NCI-H2227 (cell line): ENCODE data around the gene C2CD4A.

Experiments
- DNase-seq: peaks from one replicate; lab custom pipeline; 2025; ENCODE audit not compliant: unreplicated experiment; lab: John Stamatoyannopoulos, UW

C2CD4A gene

DNA sequence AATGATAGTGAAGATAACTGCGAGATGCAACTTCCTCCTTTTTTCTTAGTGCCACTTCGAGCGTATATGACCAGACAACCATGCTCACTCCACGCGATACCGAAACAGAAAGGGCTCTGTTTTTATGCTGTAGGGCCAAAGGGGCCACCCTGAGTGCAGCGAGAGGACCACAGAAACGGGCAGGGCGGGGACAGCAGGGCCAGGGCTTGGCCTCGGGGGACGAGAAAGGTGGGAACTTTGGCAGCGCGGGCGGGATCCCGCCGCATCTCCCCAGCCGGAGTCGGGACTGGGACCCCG lies 7.0 kb upstream of the C2CD4A start:
- peak; percentile 53 for DNase-seq

DNA sequence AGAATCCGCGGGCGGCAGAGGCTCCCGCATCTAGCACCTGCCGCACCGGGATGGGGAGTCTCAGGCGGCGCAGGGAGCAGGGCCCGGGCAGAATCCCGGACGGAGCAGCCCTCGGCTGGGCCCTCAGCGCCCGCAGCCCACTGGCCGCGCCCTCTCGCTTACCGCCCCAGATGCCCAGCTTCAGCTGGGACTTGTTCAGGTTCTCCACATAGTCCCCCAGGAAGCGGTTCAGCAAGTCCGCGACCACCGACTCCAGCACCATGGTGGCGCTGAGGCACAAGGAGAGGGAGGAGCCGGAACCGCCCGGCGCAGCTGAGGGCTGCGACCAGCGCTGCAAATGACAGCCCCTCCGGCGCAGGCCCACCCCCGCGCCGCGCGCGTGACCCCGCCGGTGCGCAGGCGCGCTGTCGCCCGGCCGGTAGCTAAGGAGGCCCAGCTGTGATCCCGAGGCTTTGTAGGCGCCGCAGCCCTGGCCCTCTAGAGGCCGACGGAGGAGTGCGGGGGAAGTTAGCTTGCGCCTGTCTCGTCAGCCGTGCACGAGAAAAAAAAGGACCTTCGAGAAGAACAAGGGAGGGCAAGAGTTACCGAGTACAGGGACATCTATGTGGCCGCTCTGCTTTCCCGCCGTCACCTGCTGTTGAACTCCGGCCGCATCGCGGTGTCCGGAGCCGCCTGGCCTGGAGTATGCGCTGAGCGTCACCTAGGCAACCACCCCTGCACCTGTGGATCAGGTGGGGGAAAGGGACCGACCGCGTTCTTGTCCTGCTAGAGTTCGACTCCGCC lies 6.5 kb upstream of the C2CD4A start, which contains the start of gene VPS13C:
Gene VPS13C, minus strand, starts transcription at position 335 of the 783 bp plus-strand sequence. Its CDS starts 73 bp downstream, at position 262.
- DNase-seq, result peak; percentile 93

DNA sequence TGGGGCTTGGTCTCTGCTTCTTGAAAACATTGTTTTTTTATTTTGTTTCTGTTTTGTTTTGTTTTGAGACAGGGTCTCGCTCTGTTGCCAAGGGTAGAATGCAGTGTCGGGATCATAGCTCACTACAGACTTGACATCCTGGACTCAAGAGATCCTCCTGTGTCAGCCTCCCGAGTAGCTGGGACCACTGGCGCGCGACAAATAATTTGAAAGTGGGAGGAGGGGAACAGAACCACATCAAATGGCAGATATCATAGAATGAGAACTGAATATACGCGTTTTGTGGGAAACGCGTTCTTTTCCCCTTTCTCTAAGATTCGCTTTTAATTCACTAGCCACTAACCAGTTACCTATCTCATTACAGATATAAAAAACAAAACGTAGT lies 5.9 kb upstream of the C2CD4A start:
- peak; percentile 41 for DNase-seq

DNA sequence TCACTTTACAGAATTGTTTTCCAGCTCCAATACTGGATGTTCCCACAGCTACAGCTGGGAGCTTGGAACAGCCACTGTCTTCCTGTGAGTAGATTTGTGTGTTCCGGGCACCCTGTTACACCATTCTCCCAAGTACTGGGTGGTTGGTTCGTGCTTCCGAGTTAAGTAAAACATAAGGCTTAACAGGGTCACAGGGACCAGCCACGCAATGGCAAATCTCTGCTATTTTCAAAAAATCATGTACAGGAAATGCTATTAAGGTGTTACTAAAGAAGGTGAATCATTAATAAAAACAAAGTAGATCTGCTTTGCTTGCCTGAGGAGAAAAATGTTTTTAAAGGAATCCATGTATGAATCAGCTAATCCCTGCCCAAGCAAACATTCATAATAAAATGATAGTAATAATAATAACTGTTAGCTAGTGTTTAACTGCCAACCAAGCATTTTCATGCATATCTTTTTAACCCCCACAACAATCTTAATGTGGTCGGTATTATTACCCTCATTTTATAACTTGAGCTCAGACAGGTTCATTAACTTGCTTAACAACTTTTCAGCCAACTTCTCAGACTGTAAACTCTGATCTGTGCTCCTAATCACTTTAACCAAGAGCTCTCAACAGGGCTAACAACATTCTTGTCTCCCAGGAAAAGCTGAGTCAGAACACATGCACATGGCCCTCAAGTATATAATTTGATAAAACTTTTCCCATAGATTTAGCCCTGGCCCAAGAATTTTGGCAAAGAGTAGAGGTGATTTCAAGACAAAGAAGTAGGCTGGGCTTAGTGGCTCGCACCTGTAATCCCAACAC lies 2.7 kb upstream of the C2CD4A start:
- no peak for DNase-seq

DNA sequence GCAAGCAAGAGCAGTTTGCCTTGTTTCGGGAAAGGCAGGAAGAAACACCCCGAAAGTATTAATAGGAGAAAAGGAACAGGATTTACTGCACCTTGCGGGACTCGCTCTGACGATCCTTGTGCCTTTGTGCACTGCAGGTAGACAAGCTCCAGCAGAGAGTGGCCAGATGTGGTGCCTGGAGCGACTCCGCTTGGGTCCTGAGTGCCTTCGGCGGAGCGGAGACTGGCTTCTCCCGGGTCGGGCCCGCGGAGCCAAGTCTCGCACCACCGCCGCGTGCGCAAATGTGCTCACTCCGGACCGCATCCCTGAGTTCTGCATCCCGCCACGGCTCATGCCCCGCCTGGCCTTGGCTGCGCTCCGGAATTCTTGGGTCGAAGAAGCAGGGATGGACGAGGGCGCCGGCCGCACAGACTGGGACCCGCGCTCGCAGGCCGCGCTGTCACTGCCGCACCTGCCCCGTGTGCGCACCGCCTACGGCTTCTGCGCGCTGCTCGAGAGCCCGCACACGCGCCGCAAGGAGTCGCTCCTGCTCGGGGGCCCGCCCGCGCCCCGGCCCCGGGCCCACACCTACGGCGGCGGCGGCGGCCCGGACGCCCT lies 769 bp downstream of the C2CD4A start:
- peak; percentile 59 for DNase-seq

DNA sequence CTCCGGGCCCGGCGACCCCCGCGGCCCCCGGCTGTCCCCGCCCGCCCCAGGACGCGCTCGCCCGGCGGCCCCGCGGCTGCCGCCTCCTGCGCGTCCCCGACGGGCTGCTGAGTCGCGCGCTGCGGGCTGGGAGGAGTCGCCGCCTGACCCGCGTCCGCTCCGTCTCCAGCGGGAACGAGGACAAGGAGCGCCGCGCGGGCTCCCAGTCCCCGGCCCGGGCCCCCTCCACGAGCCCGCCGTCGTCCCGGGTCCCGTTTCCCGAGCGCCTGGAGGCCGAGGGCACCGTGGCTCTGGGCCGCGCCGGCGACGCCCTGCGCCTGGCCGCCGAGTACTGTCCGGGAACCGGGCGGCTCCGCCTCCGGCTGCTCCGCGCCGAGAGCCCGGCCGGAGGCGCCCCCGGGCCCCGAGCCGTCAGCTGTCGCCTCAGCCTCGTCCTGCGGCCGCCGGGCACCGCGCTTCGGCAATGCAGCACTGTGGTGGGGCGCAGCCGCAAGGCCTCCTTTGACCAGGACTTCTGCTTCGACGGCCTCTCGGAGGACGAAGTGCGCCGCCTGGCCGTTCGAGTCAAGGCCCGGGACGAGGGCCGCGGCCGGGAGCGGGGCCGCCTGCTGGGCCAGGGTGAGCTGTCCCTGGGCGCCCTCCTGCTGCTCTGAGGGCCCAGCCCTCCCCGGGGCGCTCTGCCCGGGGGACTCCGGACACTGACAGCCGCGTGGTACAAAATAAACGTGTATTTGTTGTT lies 1.5 kb downstream of the C2CD4A start:
- DNase-seq, result peak; percentile 59

DNA sequence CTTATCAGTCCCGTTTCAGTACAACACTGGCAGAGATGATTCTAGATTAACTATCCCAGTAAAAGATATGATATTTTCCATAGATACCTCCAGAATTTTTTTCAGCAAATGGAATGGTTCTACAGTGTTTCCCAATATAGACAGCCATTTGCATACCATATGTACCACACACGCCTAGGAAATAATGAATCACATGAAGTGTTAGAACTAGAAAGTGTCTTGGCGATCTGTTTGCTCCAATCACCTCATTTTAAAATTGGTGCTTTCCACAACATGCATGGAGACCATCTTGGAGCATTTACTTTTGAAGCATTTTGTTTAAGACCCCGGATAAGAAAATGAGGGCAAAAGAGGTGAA lies 2.0 kb downstream of the C2CD4A start:
- no peak for DNase-seq

DNA sequence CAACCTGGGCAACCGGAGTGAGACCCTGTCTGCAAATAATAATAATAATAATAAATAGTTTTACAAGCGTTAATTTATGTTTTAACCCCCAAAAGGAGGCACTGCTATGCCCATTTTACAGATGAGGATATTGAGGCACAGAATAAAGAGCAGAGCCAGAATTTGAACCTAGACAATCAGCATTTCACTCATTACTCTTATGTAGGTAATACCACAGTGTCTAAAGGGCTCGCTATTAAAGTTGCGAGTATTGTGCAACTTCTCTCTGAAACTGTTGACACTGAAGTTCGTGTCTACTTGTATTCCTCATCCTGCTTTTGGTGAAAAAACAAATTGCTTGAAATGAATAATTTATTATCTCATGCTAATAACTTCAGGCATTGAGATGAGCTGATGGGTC lies 2.8 kb downstream of the C2CD4A start:
- DNase-seq, result no peak

DNA sequence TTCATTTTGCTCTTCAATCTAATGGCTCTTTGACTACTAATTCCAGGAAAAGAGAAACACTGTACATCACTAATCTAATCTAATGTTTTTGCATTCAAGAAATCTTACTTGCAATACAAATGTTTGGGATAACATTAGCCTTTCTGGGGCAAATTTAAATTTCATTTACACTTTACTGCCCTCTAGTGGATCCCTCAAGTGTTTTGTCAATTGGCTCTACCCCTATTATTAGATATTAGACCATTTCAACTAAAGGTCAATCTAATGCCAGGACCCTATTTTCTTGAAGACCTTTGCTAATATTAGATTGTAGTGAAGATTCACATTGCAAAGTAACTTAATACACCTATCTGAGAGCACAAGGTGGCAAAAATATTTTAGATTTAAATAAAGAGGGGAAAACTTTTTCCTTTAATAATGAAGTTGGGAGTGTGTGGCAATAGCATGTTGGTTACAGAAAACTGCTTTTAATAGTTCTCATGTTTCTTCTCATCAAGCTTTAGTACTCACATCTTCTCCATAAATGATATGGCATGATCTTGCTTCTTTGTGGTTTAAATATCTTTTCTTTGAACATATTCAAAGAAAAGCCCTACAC lies 5.0 kb downstream of the C2CD4A start:
- peak; percentile 30 for DNase-seq

DNA sequence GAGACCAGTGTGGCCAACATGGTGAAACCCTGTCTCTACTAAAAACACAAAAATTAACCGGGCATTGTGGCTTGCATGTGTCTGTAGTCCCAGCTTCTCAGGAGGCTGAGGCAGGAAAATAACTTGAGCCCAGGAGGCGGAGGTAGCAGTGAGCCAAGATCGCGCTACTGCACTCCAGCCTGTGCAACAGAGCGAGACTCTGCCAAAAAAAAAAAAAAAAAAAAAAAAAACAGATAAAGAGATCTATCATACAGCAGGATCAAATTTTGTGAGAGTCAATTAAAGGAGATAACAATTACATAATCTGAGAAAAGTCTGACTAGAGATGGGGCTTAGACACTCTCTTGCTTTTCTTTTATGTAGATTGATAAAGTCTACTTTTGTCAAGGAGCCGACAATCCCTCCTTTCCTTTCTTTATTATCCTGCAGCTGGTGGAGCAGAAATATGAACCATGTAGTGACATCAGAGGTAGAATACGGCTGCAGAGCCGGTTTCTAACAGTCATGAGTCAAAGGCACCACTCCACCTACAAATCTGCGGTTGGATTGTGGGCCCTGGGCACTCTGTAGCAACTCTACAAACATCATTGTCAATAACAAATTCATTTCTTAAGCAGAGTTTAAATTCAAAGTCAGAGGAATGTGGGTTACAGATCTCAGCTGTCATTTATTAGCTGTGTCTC lies 9.0 kb downstream of the C2CD4A start:
- DNase-seq, result no peak

DNA sequence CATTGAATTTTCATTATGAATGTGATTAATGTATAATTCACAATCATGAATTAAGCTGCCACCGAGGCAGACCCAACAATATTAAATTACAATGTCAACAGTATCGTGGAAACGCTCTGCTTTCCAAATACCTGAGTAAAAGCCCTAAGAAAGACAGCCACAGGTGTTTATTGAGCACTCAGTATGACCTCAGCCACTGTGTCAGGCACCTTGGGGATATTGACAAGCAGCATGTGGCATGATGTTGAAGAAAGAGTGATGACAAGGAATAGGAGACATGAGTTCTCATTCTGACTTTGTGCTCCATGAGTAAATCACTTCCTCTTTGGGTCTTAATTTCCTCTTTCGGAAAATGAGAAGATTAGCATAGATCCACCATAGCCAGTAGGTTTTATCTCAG lies 12.8 kb downstream of the C2CD4A start:
- no peak for DNase-seq

DNA sequence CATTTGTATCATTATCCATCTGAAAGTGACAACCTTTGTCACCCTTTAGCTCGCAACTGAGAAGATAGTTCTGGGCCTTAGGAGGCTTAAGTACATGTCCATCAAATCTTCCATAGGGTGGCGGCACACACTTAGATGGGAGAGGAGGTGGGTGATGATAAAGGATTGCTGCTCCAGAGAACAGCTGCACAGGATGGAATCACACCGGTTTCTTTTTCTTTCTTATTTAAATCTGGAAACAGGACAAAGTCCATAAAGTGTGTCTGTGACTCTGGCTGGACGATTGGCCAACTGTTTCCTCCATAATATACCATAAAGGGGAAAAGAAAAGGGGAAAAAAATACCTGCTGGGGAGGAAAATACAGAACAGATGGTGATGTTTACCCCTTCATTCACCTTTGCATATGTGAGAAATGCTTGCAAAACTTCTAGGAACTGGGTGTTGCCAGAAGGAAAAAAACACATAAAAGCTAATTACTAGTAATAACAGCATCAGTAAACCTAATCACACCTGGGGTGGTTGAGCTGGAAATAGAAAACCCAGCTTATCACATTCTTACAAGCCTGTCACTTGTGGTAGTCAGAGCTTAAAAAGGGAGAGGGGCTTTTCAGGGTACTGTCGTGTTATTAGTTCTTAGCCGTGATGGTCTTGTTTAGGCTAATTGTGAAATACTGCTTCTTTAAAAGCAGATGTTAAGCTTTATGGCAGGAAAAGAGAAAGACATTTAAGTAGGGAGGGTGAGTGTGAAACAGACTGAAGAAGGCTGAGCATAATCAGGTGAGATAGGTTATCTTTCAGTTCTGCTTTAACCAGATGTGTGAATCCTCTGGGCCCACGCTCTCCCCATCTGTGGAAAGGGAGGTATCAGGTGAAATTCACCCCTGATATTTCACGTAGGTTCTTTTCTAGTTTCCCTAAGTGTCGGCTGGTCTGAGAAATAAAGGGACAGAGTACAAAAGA lies 16.7 kb downstream of the C2CD4A start:
- DNase-seq, result no peak

DNA sequence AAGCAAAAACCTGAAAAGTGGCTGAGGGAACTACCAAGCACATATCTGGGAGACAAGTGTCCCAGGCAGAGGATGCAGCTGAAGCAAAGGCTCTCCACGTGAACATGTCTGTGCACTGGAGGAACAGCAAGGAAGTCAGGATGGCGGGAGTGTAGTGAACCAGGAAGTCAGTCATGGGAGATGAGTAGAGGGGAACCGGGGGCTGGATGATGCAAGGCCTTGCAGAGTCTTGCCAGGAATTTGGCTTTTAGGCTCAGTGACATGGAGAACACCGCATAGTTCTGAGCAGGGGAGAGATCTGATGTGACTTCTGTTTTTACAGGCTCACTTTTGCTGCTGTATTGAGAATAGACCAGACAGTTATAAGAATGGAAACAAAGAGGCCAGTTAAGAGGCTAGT lies 19.0 kb downstream of the C2CD4A start:
- no peak for DNase-seq

DNA sequence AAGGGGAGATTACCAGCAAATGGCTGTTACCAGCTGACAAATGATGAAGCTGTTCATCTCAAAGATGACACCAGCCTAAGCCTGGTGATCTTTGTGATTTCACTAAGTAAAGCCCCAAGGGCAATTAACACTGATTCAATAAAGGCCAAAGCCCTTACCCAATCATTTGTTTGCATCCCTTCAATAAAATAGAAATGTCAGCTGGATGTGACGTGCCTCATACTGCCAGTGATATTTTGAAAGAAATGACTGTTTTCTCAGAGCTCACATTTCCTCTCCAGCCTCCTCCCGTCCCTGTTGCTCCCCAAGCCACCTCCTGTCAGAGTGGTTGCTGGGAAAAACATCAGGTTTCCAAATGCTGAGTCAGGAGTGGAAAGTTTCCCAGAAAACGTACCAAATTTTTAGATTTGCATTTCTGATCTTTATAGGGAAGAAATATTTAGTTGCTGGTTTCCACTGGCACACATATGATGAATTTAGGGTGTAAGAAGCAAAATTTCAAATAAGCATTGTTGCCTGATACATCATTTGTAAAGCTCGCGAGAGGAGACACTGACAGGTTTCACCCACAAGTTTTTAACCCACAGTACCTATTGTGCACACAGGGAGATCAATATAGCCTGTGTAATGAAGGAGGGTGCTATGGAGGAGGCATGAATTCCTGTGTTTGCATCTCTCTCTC lies 21.0 kb downstream of the C2CD4A start:
- DNase-seq, result peak; percentile 3

DNA sequence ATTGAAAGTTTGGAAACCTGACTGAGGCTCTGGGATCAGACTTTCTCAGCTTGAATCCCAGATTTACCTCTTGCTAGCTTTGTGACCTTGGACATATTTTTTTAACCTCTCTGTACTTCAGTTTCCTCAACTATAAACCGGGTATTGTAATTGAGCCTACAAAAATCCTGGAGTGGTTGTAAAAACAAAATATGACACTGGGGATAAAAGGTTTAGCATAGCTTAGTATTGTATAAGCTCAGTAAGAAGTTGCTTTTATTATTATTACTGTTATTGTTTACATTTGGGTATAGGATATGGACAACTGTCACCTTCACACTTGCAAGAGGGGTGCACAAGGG lies 21.5 kb downstream of the C2CD4A start:
- no peak for DNase-seq

DNA sequence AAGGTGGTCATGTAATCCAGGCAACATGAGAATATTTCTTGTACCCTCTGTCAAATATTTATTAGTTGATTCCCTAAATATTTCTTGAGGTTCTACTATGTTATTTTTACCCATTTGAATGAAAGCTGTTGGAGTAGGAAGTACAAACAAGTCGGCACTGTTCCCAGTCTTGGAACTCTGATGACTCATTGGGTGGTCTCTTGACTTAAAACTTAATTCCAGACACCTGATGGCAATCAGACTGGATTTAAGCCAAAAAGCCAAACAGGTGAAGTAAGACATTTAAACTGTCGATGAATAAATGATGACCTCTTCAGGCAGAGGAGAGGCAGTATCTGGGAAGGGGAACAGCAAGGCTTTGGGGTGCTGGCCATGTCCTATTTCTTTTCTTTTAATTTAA lies 22.8 kb downstream of the C2CD4A start:
- DNase-seq, result no peak

DNA sequence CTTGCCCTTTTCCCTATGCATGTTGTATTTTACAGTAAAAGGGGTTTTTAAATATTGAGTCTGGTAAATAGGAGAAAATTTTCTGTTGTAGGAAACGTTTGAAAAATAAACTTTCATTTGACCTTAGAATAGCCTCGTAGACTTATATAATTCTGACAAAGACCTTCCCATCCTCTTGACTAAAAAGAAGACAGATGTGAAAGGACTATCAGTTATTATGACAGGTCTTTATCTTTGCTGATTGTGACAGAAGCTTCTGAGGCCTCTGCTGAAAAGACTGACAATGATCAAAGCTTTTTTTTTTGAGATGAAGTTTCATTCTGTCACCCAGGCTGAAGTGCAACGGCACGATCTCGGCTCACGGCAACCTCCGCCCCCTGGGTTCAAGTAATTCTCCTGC lies 24.2 kb downstream of the C2CD4A start:
- DNase-seq, result no peak

DNA sequence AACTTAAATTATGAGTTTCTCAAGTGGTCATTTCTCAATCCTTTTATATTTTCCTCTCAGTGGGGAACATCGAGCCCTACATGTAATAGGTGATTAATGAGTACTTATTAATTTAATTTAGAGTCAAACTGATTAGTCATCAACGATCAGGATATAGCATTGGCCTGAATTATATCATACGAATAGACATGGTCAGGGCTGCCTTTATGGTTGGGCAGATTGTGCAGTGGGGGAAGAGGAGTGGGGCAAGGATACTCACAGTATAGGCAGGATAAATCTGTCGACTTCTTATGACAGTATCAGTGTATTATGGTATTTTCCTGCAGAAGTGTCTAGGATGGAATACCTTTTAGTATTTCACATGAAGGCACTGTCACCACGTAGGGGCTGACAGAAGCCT lies 27.0 kb downstream of the C2CD4A start:
- DNase-seq, result peak; percentile 20

DNA sequence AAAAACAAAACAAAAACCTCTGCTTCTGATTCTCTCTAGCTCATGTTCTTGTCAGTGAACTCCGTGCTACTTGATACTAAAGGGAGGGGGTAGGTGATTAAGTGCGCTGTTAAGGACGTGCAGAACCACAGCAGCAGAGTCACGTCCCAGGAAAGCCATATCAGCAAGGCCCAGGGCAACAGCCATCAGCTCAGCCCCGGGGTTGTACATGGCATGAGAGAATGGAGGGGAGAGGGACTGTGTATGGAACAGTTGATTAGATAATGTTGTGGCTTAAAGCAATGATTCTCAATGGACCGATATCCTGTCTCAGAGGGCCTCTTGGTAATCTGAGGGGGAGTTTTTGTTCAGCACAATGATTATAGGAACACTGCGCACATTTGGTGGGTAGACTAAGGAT lies 27.6 kb downstream of the C2CD4A start:
- peak; percentile 34 for DNase-seq
